Subcutaneous adipose tissue (tissue), 4 donors: ENCODE data around the gene UAP1L1. TPM values are rescaled to one million over a fixed set of nuclear protein-coding genes. Genes with fewer than 3 reads are reported as not detected.

ENCODE experiments used
- total RNA-seq, 4 donors: library from RNA; depleted of rRNA; stranded (reverse); fragments of >200 nt; gene quantifications; one replicate each; pipeline ENCODE4 v1.1.0, GENCODE V29; 2016
- TF ChIP-seq, protein P1 (sequence below): fragments of 450-650 bp; IDR thresholded peaks from one replicate; pipeline ENCODE4 v1.5.1; 2016; ENCODE audit warnings: low read depth, mild to moderate bottlenecking, control low read depth, antibody characterized with exemption, moderate library complexity

UAP1L1 gene
- total RNA-seq, 4 donors from 2014 or later, result 6.7 to 14.8 (median 11.2) TPM

DNA sequence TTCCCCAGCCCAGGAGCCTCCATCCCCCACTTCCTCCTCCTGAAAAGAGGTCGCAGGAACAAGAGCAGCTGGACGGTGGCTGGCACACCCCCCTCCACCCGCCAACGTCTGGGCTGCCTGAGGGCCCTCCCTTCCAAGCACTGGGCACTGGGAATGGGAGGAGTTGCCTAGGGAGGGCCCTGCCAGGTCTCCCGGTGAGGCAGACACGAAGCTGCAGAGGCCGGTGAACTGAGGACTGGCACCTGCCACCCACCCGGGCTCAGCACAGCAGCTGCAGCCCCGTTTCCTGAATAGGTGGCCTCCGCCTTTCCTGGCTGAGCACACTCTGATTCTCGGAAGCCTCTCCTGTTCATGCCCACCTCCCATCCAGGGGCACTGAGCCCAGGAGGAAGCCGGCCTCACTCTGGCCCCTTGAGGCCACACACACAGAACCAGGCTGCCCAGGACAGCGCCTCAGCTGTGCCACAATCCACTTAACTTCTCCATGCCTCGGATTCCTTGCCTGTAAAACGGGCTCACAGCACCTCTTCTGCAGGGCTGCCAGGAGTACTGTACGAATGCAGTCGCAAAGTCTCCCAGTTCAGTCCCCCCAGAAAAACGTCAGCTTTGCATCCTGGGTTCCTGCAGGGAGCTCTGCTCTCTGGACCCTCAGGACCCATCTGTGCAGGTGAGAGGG is 32.7 kb upstream of the UAP1L1 start:
- TF ChIP-seq, protein P1, sequence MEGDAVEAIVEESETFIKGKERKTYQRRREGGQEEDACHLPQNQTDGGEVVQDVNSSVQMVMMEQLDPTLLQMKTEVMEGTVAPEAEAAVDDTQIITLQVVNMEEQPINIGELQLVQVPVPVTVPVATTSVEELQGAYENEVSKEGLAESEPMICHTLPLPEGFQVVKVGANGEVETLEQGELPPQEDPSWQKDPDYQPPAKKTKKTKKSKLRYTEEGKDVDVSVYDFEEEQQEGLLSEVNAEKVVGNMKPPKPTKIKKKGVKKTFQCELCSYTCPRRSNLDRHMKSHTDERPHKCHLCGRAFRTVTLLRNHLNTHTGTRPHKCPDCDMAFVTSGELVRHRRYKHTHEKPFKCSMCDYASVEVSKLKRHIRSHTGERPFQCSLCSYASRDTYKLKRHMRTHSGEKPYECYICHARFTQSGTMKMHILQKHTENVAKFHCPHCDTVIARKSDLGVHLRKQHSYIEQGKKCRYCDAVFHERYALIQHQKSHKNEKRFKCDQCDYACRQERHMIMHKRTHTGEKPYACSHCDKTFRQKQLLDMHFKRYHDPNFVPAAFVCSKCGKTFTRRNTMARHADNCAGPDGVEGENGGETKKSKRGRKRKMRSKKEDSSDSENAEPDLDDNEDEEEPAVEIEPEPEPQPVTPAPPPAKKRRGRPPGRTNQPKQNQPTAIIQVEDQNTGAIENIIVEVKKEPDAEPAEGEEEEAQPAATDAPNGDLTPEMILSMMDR, result no peak

DNA sequence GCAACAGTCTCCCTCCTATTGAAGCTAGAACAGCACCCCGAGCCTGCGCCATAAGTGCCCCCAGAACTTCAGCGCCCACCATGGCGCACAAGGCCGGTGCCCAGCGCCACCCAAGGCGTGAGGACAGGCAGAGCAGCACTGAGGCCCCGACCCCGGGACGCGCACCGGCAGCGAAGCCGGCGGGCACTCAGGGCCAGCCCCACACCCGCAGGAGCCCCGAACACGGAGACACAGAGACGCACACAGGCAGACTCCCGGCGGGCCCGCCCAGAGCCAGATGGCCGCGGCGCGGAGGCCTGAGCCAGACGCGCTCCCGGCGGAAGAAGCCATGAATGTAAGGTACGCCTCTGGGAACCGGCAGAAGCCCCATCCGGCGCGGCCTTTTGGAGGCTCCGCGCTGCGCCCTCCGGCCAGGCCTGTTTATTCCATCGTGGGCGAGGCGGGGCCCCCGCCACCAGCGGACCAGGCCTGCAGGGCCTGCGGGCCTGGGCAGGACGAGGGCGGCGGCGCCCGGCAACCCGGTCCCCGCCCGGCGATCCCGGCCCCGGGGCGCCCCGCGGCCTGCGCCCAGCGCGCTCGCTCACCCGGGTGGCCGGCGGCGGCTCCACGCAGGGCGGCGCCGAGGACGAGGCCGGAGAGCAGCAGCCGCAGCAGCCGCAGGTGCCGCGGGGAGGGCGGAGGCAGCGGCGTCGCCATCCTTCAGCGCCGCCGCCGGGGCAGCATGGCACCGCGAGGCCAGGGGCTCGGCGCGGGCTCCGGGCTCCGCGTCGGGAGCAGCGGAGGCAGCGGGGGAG is 31.8 kb upstream of the UAP1L1 start:
- TF ChIP-seq, protein P1, result no peak

DNA sequence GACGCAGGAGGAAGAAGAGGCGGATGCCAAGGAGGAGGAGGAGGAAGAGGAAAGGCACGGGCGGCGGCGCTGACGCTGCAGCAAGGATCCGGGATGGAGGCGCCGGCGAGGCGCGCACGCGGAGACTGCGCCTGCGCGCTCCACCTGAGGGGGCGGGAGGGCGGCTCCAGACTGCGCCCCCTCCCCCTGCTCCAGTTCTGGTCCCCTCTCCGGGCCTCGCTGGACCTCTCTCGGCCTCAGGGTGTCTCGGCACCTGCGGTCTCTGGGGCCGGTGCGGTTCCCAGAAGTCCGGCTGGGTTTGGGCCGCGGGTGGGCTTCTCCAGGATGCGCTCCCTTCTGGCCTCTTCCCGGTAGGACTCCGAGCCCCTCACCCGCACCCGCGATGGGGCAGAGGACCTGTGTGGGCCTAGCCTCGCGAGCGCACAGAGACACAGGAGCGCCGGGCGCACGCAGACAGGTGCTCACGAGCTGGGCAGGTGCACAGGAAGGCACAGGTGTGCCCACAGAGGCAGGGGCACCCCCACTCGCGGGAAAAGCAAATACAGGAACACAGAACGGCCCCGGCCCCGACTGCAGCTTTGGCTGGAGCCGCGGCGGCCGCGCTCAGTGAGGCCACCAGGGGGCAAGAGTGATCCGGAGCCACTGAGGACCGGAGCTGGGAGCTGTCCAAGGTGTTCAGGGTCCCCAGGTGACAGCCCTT is 31.1 kb upstream of the UAP1L1 start, which contains the start of gene NPDC1:
Gene NPDC1 (minus strand): TSS at position 90 of the 700 bp plus-strand sequence. CDS start 188 bp downstream, outside the sequence.
- TF ChIP-seq, protein P1, result no peak

DNA sequence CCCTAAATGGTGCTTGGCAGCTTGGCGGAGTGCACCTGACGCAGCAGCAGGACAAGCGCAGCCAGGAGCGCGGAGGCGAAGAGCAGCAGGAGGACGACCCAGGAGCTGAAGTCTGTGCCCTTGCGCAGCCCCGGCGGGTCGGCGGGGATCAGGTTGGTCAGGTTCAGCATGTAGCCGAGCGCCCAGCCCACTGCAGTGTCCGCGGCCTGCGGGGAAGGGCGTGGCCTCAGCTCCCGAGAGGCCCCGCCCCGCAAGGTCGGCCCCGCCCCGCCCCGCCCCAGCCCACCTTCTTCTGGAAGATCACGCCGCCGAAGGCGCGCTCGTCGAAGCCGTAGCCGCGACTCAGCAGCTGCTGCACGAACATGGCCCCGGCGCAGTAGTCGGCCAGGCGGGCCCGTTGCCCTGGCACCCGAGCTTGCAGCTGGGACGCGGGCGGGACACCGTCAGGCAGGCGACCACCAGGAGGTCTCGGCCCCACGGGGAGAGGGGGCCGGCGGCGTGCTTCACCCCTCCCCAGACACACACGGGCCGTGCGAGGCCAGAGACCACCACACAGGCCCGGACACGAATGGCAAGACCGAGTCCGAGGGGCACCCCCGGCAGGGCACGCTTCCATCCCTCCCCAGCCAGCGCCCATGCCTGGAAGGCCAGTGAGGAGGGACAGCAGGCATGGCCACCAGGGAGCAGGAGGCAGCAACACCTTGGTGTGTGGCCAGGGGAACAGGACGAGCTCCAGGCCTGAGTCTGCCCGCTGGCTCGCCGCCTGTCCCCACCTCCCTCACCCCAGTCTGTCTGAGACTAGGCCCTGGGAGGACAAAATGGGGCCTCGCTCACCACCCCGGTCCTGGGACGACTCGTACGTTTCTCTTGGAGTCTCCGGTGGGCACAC is 28.4 kb upstream of the UAP1L1 start:
- TF ChIP-seq, protein P1, result no peak

DNA sequence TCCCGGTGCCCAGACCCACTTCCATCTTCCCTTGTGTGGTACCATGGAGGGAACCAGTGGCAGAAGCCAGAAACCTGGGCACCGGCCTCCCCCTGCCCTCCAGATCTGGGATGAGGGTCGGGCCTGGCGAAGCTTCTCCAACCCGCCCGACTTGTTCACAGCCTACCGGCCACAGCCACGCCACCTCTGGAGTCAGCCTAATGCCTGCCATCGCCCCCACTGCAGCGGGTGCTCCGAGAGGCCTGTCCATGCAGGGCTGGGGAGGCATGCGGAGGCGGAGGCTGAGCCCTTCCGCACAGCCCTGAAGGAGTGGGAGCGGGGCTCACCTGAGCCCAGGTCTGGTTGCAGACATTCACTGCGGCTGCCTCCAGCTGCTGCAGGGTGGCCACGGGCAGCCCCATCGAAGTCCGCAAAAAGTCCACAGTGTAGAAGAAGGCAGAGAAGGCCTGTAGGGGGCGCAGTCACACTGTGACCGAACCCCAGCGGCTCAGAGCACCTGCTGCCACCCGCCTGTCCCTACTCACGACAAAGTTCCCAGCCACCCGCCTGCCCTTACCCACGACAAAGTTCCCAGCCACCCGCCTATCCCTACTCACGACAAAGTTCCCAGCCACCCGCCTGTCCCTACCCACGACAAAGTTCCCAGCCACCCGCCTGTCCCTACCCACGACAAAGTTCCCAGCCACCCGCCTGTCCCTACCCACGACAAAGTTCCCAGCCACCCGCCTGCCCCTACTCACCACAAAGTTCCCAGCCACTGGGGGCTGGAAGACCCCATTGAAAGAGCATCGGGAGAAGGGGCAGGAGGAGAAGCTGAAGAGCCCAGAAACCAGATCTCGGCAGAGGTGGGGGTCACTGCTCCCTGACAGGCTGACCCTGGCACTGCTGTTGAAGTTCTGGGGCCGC is 27.5 kb upstream of the UAP1L1 start:
- TF ChIP-seq, protein P1, result no peak

DNA sequence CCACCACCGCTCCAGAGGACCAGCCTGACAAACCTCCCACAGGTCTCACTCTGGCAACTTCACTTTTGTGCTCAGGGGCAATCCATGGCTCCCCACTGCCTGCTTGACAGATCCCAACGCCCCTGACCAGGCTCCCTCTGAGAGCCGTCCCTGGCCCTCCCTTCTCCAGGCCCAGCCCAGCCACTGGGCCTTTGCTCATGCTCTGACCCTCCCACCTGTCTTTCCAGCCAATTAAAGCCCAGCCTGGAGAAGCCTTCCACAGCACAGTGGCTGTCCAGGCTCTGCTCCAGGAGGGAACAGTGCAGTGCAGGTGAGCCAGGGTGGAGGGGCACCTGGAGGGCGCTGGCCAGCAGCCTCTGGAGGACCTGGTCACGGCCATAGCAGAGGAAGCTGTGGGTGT is 26.7 kb upstream of the UAP1L1 start:
- TF ChIP-seq, protein P1, result no peak
